Natural killer cell (primary cell): ENCODE measurements around the gene DNAJC5. TPM values are rescaled to one million over a fixed set of nuclear protein-coding genes. Genes with fewer than 3 reads are reported as not detected.
"Not testable (repeated sequence)": the region's sequence is repeated elsewhere in the genome, so short reads cannot be mapped to it uniquely, and the experiment has no call there.

ENCODE experiments used
- ATAC-seq, 3 donors: fragments of 150-1000 bp in 2 of 3; fragments of 200-7000 bp in 1 of 3; cut with Tn5 transposase; 1 replicate in 1 of 3; 2 replicates in 2 of 3; pipeline ENCODE4 v1.10.0; 2021; ENCODE audit warnings: mild to moderate bottlenecking in 2 of 3, moderate library complexity in 2 of 3
- DNase-seq, 2 donors: peaks; one replicate each; pipeline versions ENCODE4 v3.0.0 to v3.0.0-alpha.2; 2013 to 2021; ENCODE audit warnings: mixed read lengths in 1 of 2
- H3K27ac ChIP-seq: one replicate; pipeline ENCODE4 v1.5.1; 2013; ENCODE audit warnings: mild to moderate bottlenecking, low read length
- H3K27me3 ChIP-seq: one replicate; pipeline ENCODE4 v1.6.1; 2013; ENCODE audit warnings: low read length; ENCODE audit not compliant: control insufficient read depth, insufficient read depth
- H3K36me3 ChIP-seq: one replicate; pipeline ENCODE4 v1.6.1; 2013; ENCODE audit warnings: low read length; ENCODE audit not compliant: control insufficient read depth, insufficient read depth
- H3K4me1 ChIP-seq: one replicate; pipeline ENCODE4 v1.6.1; 2013; ENCODE audit warnings: low read length; ENCODE audit not compliant: control insufficient read depth, insufficient read depth
- H3K4me3 ChIP-seq: one replicate; pipeline ENCODE4 v1.5.1; 2013; ENCODE audit warnings: low read length
- H3K9me3 ChIP-seq: one replicate; pipeline ENCODE4 v1.6.1; 2013; ENCODE audit warnings: low read length; ENCODE audit not compliant: control insufficient read depth, insufficient read depth
- H3K27ac Mint-ChIP-seq, 2 donors: one replicate each; pipeline ENCODE4 v1.8.0; 2022; ENCODE audit warnings: mild to moderate bottlenecking in 2 of 2, mixed read lengths in 2 of 2, moderate library complexity in 1 of 2
- H3K27me3 Mint-ChIP-seq, 2 donors: one replicate each; pipeline ENCODE4 v1.8.0; 2022; ENCODE audit warnings: low read depth in 2 of 2, mixed read lengths in 2 of 2
- H3K36me3 Mint-ChIP-seq: one replicate; pipeline ENCODE4 v1.8.0; 2022; ENCODE audit warnings: mixed read lengths
- H3K4me1 Mint-ChIP-seq, 2 donors: one replicate each; pipeline ENCODE4 v1.8.0; 2022; ENCODE audit warnings: mixed read lengths in 2 of 2
- H3K4me3 Mint-ChIP-seq: one replicate; pipeline ENCODE4 v1.8.0; 2022; ENCODE audit warnings: mild to moderate bottlenecking, moderate library complexity, mixed read lengths
- H3K9me3 Mint-ChIP-seq, 2 donors: one replicate each; pipeline ENCODE4 v1.8.0; 2022; ENCODE audit warnings: mixed read lengths in 2 of 2
- WGBS: methylation state at CpG from one replicate; pipeline ENCODE4 v1.1.7; 2013; ENCODE audit warnings: missing lambda C conversion rate; ENCODE audit not compliant: insufficient coverage; 5-methylcytosine and 5-hydroxymethylcytosine counted together
- intact Hi-C: fragments of 100-400 bp; cut with micrococcal nuclease; formaldehyde crosslinking; loops from one replicate; pipeline ENCODE4 v1.14.2; 2022
- total RNA-seq, 4 donors: library from RNA; stranded (reverse); fragments of 120-200 nt in 1 of 4; gene quantifications; one replicate each; pipeline versions ENCODE4 v1.2.3 to v1.2.4, GENCODE V29; 2013 to 2022
- TF ChIP-seq, protein P1 (sequence below): fragments of 200-600 bp; IDR thresholded peaks from one replicate; pipeline ENCODE4 v1.8.0; 2022; ENCODE audit warnings: antibody characterized with exemption

DNAJC5 gene
- total RNA-seq, 3 donors from 2014 or later (not counting 1 experiment from before 2014, with no cell fraction given): 27.5 to 45.1 (median 42.8) TPM

- peaks cover 8% of the 10 kb centered on the region for H3K36me3 ChIP-seq
- peaks cover 0 to 3% of the 10 kb centered on the region in 2 donors for H3K9me3 Mint-ChIP-seq
- peaks cover 14% of the 10 kb centered on the region for H3K9me3 ChIP-seq
- no peak overlapping the region for H3K4me3 ChIP-seq
- no peaks in the 10 kb centered on the region for H3K36me3 Mint-ChIP-seq
- no peaks in the 10 kb centered on the region for H3K27me3 Mint-ChIP-seq
- peaks cover 31 to 38% of the 10 kb centered on the region in 2 donors for H3K4me1 Mint-ChIP-seq
- DNase-seq: no peak
- no peak overlapping the region for H3K27ac ChIP-seq
- H3K4me1 ChIP-seq: peaks cover 19% of the 10 kb centered on the region
- H3K4me3 Mint-ChIP-seq: no peak overlapping the region
- intact Hi-C loops: loop anchor here (5.0 kb wide), 1 partner anchor 124 kb away; the partner anchor contains the start of gene C20orf204
- no peak overlapping the region for H3K27ac Mint-ChIP-seq
- ATAC-seq: no peak
- TF ChIP-seq, protein P1, sequence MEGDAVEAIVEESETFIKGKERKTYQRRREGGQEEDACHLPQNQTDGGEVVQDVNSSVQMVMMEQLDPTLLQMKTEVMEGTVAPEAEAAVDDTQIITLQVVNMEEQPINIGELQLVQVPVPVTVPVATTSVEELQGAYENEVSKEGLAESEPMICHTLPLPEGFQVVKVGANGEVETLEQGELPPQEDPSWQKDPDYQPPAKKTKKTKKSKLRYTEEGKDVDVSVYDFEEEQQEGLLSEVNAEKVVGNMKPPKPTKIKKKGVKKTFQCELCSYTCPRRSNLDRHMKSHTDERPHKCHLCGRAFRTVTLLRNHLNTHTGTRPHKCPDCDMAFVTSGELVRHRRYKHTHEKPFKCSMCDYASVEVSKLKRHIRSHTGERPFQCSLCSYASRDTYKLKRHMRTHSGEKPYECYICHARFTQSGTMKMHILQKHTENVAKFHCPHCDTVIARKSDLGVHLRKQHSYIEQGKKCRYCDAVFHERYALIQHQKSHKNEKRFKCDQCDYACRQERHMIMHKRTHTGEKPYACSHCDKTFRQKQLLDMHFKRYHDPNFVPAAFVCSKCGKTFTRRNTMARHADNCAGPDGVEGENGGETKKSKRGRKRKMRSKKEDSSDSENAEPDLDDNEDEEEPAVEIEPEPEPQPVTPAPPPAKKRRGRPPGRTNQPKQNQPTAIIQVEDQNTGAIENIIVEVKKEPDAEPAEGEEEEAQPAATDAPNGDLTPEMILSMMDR: no peak
- 92% methylated on average over 12 of the region's 12 CpGs for WGBS
- no peaks in the 10 kb centered on the region for H3K27me3 ChIP-seq
Measured at GRCh38 chr20:63913768-63914167, 18.8 kb downstream of the DNAJC5 start.

GRCh38 chr20:63915471-63915870 is 20.5 kb downstream of the DNAJC5 start:
- no peaks in the 10 kb centered on the region for H3K27me3 Mint-ChIP-seq
- peaks cover 14% of the 10 kb centered on the region for H3K9me3 ChIP-seq
- intact Hi-C loops: no loop called here
- no peak overlapping the region for H3K27ac Mint-ChIP-seq
- H3K9me3 Mint-ChIP-seq: peaks cover 0 to 3% of the 10 kb centered on the region in 2 donors
- ATAC-seq (no peak), DNase-seq (no peak)
- H3K4me3 Mint-ChIP-seq: no peak overlapping the region
- peaks cover 19% of the 10 kb centered on the region for H3K4me1 ChIP-seq
- H3K27me3 ChIP-seq: no peaks in the 10 kb centered on the region
- H3K36me3 ChIP-seq: peaks cover 15% of the 10 kb centered on the region
- no peak overlapping the region for H3K27ac ChIP-seq
- TF ChIP-seq, protein P1: no peak
- H3K4me1 Mint-ChIP-seq: peaks cover 25 to 30% of the 10 kb centered on the region in 2 donors
- 97% methylated on average over 6 of the region's 6 CpGs for WGBS
- H3K4me3 ChIP-seq: no peak overlapping the region
- H3K36me3 Mint-ChIP-seq: no peaks in the 10 kb centered on the region

DNA sequence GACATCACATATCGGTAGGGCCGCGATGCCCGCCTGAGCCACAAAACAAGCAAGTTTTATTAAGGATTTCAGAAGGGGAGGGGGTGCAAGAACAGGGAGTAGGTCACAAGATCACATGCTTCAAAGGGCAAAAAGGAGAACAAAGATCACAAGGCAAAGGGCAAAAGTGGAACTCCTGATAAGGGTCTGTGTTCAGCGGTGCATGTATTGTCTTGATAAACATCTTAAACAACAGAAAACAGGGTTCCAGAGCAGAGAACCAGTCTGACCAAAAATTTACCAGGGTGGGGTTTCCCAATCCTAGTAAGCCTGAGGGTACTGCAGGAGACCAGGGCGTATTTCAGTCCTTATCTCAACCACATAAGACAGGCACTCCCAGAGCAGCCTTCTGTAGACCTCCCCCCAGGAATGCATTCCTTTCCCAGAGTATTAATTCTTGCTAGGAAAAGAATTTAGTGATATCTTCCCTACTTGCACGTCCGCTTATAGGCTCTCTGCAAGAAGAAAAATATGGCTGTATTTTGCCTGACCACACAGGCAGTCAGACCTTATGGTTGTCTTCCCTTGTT is 21.5 kb downstream of the DNAJC5 start:
- H3K27ac ChIP-seq, H3K4me3 ChIP-seq, H3K36me3 Mint-ChIP-seq, H3K9me3 Mint-ChIP-seq, ATAC-seq, DNase-seq, H3K4me3 Mint-ChIP-seq, H3K27me3 Mint-ChIP-seq, H3K27me3 ChIP-seq, intact Hi-C loops: not testable (repeated sequence)
- Mint-ChIP-seq H3K27ac (peak overlapping the region in 1 of 2 donors; percentile 57), H3K4me1 (peaks cover 16 to 21% of the 10 kb centered on the region in 2 donors)
- H3K4me1 ChIP-seq: peaks cover 10% of the 10 kb centered on the region
- WGBS: 97% methylated on average over 8 of the region's 8 CpGs
- H3K9me3 ChIP-seq: peaks cover 14% of the 10 kb centered on the region
- peaks cover 15% of the 10 kb centered on the region for H3K36me3 ChIP-seq

GRCh38 chr20:63917811-63918210 is 22.9 kb downstream of the DNAJC5 start:
- TF ChIP-seq, protein P1: no peak
- peaks cover 9 to 18% of the 10 kb centered on the region in 2 donors for H3K4me1 Mint-ChIP-seq
- WGBS: 79% methylated on average over 11 of the region's 11 CpGs
- H3K27ac ChIP-seq: no peak overlapping the region
- ATAC-seq (no peak), DNase-seq (no peak)
- H3K27ac Mint-ChIP-seq: no peak overlapping the region
- no peaks in the 10 kb centered on the region for H3K36me3 Mint-ChIP-seq
- H3K9me3 Mint-ChIP-seq: peaks cover 0 to 3% of the 10 kb centered on the region in 2 donors
- H3K4me1 ChIP-seq: peaks cover 4% of the 10 kb centered on the region
- H3K4me3 Mint-ChIP-seq: no peak overlapping the region
- intact Hi-C loops: no loop called here
- no peak overlapping the region for H3K4me3 ChIP-seq
- no peaks in the 10 kb centered on the region for H3K27me3 Mint-ChIP-seq
- H3K36me3 ChIP-seq: peaks cover 17% of the 10 kb centered on the region
- H3K27me3 ChIP-seq: no peaks in the 10 kb centered on the region
- peaks cover 14% of the 10 kb centered on the region for H3K9me3 ChIP-seq
